ACHN (cell line): ENCODE measurements around the gene DNAH6.
"Not testable (repeated sequence)": the region's sequence is repeated elsewhere in the genome, so short reads cannot be mapped to it uniquely, and the experiment has no call there.

Experiments used
- DNase-seq: peaks from one replicate; pipeline ENCODE4 v3.0.0-alpha.2; 2015
- in situ Hi-C: cut with HindIII; loops from 2 replicates; pipeline ENCODE4 v1.10.0; 2017; ENCODE audit warnings: low sequenced_read_pairs, low pct_ligation_motif_present, low pct_unique_long_range_greater_than_20kb

DNAH6 gene

GRCh38 chr2:84496386-84496785, 19.9 kb upstream of the DNAH6 start:
- in situ Hi-C loops: no loop called here
- DNase-seq: no peak

GRCh38 chr2:84497285-84497684, 19.0 kb upstream of the DNAH6 start:
- in situ Hi-C loops: no loop called here

GRCh38 chr2:84498150-84498799, 18.0 kb upstream of the DNAH6 start:
- in situ Hi-C loops: no loop called here
- DNase-seq: no peak

More at GRCh38 chr2:84497285-84497684, 19.0 kb upstream of the DNAH6 start:
- no peak for DNase-seq

GRCh38 chr2:84511024-84511423, 5.3 kb upstream of the DNAH6 start:
- in situ Hi-C loops, DNase-seq: not testable (repeated sequence)

- no peak for DNase-seq
- in situ Hi-C loops: no loop called here
Observed at GRCh38 chr2:84515788-84516187, 510 bp upstream of the DNAH6 start.

- in situ Hi-C loops: no loop called here
- DNase-seq: no peak
Observed at GRCh38 chr2:84519332-84519957, 3.1 kb downstream of the DNAH6 start.

GRCh38 chr2:84526562-84526961, 10.3 kb downstream of the DNAH6 start:
- no peak for DNase-seq
- in situ Hi-C loops: no loop called here

- DNase-seq: no peak
- in situ Hi-C loops: no loop called here
Observed at GRCh38 chr2:84527137-84528129, 11.1 kb downstream of the DNAH6 start.

GRCh38 chr2:84532291-84532690, 16.0 kb downstream of the DNAH6 start:
- no peak for DNase-seq
- in situ Hi-C loops: no loop called here

- no peak for DNase-seq
- in situ Hi-C loops: no loop called here
Observed at GRCh38 chr2:84534225-84534624, 17.9 kb downstream of the DNAH6 start.

GRCh38 chr2:84537251-84537650, 21.0 kb downstream of the DNAH6 start:
- in situ Hi-C loops: no loop called here

GRCh38 chr2:84539729-84540128, 23.4 kb downstream of the DNAH6 start:
- no peak for DNase-seq
- in situ Hi-C loops: no loop called here

More at GRCh38 chr2:84537251-84537650, 21.0 kb downstream of the DNAH6 start:
- no peak for DNase-seq

GRCh38 chr2:84545005-84545404, 28.7 kb downstream of the DNAH6 start:
- DNase-seq: no peak
- in situ Hi-C loops: no loop called here

- in situ Hi-C loops: no loop called here
- no peak for DNase-seq
Observed at GRCh38 chr2:84546551-84546950, 30.3 kb downstream of the DNAH6 start.

- no peak for DNase-seq
- in situ Hi-C loops: no loop called here
Observed at GRCh38 chr2:84548303-84548702, 32.0 kb downstream of the DNAH6 start.

GRCh38 chr2:84550916-84551315, 34.6 kb downstream of the DNAH6 start:
- no peak for DNase-seq
- in situ Hi-C loops: no loop called here

- in situ Hi-C loops, DNase-seq: not testable (repeated sequence)
Observed at GRCh38 chr2:84551526-84551925, 35.2 kb downstream of the DNAH6 start.

- no peak for DNase-seq
- in situ Hi-C loops: no loop called here
Observed at GRCh38 chr2:84556190-84556589, 39.9 kb downstream of the DNAH6 start.

GRCh38 chr2:84559838-84560237, 43.5 kb downstream of the DNAH6 start:
- in situ Hi-C loops: no loop called here
- DNase-seq: no peak
